Hematopoietic multipotent progenitor cell treated with erythropoietin and hydrocortisone succinate and interleukin-3 and kit ligand, for 15 days (in vitro differentiated cells): Measurements from ENCODE around the gene NLRP10.
A peak's percentile ranks its signal among the peaks of the same experiment; 100 is the strongest.

Experiments
- DNase-seq: peaks from one replicate; pipeline ENCODE4 v3.0.0-alpha.2; 2015; ENCODE audit warnings: low spot score

Gene NLRP10

GRCh38 chr11:7973011-7973410 is 7.8 kb upstream of the NLRP10 start:
- DNase-seq: no peak

GRCh38 chr11:7971846-7972245 is 6.6 kb upstream of the NLRP10 start:
- no peak for DNase-seq

- no peak for DNase-seq
These were observed 4.8 kb upstream of the NLRP10 start for GRCh38 chr11:7969756-7970646.

GRCh38 chr11:7968686-7969085 is 3.4 kb upstream of the NLRP10 start:
- no peak for DNase-seq

- no peak for DNase-seq
These were observed 2.6 kb upstream of the NLRP10 start for GRCh38 chr11:7967826-7968225.

GRCh38 chr11:7967097-7967496 is 1.9 kb upstream of the NLRP10 start:
- no peak for DNase-seq

- no peak for DNase-seq
These were observed 374 bp downstream of the NLRP10 start for GRCh38 chr11:7964873-7965272.

GRCh38 chr11:7964261-7964660 is 986 bp downstream of the NLRP10 start:
- DNase-seq: no peak

- no peak for DNase-seq
These were observed 10.1 kb downstream of the NLRP10 start for GRCh38 chr11:7955191-7955590.

GRCh38 chr11:7949934-7950333 is 15.3 kb downstream of the NLRP10 start:
- no peak for DNase-seq

GRCh38 chr11:7944123-7944522 is 21.1 kb downstream of the NLRP10 start:
- no peak for DNase-seq

- no peak for DNase-seq
These were observed 23.6 kb downstream of the NLRP10 start, which contains the start of gene OR10A3 for GRCh38 chr11:7941608-7942007. Gene OR10A3, minus strand, starts transcription at chr11:7941708. Its CDS starts 2,188 bp downstream, at chr11:7939520.

GRCh38 chr11:7941146-7941545 is 24.1 kb downstream of the NLRP10 start:
- no peak for DNase-seq

- DNase-seq: peak; percentile 14
These were observed 28.6 kb downstream of the NLRP10 start for GRCh38 chr11:7936615-7937014.

GRCh38 chr11:7931168-7931567 is 34.1 kb downstream of the NLRP10 start, which contains the start of gene OR10A6:
Gene OR10A6, minus strand, starts transcription at chr11:7931268. Its CDS starts 2,606 bp downstream, at chr11:7928662.
- DNase-seq: no peak

- DNase-seq: no peak
These were observed 37.6 kb downstream of the NLRP10 start for GRCh38 chr11:7927635-7928034.

GRCh38 chr11:7924536-7924935 is 40.7 kb downstream of the NLRP10 start:
- DNase-seq: no peak

- DNase-seq: no peak
These were observed 47.1 kb downstream of the NLRP10 start for GRCh38 chr11:7918141-7918540.
